Gastrocnemius medialis (tissue), 4 donors: ENCODE measurements around the gene HEATR5B.

Source experiments
- POLR2A ChIP-seq, 2 donors: fragments of 450-650 bp; IDR thresholded peaks; one replicate each; pipeline ENCODE4 v1.6.1; 2017; ENCODE audit warnings: antibody characterized with exemption in 2 of 2, mild to moderate bottlenecking in 2 of 2, moderate library complexity in 2 of 2
- TF ChIP-seq, protein P1 (sequence below), 5 experiments: fragments of 450-650 bp in 3 of 5; fragments of 200-600 bp in 2 of 5; sonication (generic) in 2 of 5; IDR thresholded peaks in 4 of 5; conservative IDR thresholded peaks in 1 of 5; 1 replicate in 4 of 5; 2 replicates in 1 of 5; pipeline ENCODE4 v1.5.1; 2016 to 2019; ENCODE audit warnings: antibody characterized with exemption in 5 of 5, mild to moderate bottlenecking in 3 of 5, moderate library complexity in 3 of 5

- no peak for TF ChIP-seq POLR2A (IDR thresholded peaks at IDR 0.05)
- TF ChIP-seq, protein P1, sequence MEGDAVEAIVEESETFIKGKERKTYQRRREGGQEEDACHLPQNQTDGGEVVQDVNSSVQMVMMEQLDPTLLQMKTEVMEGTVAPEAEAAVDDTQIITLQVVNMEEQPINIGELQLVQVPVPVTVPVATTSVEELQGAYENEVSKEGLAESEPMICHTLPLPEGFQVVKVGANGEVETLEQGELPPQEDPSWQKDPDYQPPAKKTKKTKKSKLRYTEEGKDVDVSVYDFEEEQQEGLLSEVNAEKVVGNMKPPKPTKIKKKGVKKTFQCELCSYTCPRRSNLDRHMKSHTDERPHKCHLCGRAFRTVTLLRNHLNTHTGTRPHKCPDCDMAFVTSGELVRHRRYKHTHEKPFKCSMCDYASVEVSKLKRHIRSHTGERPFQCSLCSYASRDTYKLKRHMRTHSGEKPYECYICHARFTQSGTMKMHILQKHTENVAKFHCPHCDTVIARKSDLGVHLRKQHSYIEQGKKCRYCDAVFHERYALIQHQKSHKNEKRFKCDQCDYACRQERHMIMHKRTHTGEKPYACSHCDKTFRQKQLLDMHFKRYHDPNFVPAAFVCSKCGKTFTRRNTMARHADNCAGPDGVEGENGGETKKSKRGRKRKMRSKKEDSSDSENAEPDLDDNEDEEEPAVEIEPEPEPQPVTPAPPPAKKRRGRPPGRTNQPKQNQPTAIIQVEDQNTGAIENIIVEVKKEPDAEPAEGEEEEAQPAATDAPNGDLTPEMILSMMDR (IDR thresholded peaks at IDR 0.05 in 4 of 5, conservative IDR thresholded peaks at IDR 0.05 in 1 of 5): no peak
Observed at GRCh38 chr2:36988008-36988407, 96.2 kb downstream of the HEATR5B start.
